Bladder microvascular endothelial cell (primary cell): ENCODE measurements around the gene CCNE1. TPM values are rescaled to one million over a fixed set of nuclear protein-coding genes. Genes with fewer than 3 reads are reported as not detected.

ENCODE experiments used
- total RNA-seq: library from RNA; depleted of rRNA; stranded (reverse); fragments of >200 nt; gene quantifications from 2 replicates; pipeline ENCODE4 v1.2.3, GENCODE V29; 2014

Gene CCNE1
- total RNA-seq = 4.5 and 12.5 TPM in 2 replicates

DNA sequence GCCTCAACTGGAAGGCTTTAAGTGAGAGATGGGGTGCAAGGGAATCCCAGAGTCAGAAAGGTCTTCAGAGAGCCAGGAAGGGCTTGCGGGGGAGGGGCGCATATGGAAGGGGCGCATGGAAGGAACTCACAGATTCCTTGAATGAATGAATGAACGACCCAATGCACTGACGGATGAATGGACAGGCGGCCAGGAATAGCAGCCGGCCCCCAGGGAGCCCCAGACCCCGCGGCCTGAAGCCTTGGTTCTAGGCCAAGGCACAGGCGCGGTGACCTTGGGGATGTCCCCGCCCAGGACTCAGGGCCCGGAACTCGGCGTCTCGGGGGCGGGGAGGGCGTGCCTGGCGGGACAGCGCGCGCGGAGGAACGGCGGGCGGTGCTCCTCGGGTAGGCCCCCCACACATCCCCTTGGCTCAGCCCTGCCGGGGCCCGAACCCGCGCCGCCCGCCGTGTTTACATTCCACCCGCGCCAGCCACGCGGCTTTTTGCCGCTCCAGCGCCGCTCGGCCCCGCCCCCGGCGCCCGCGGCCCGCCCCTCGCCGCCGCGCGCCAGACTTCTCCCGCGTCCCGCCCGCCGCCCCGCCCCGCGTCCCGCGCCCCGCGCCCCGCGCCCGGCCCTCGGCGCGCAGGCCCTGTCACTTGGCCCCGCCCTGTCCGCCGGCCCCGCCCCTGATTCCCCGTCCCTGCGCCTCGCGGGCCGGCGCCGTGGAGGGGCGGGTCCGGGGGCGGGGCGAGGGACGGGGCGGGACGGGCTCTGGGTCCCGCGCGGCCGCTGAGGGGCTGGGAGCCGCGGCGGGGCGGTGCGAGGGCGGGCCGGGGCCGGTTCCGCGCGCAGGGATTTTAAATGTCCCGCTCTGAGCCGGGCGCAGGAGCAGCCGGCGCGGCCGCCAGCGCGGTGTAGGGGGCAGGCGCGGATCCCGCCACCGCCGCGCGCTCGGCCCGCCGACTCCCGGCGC, at the start of gene CCNE1:
CCNE1 (plus strand) TSS at position 867 of the 955 bp plus-strand sequence. CDS start 565 bp downstream, outside the sequence.

Other genes starting within 250 kb of the CCNE1 start
- 65.9 and 89.9 TPM in 2 replicates for gene POP4, start 205.7 kb upstream of the CCNE1 start, total RNA-seq
- gene PLEKHF1, start 146.5 kb upstream of the CCNE1 start, total RNA-seq = 7.1 and 10.4 TPM in 2 replicates
- 11.7 and 22.5 TPM in 2 replicates for gene C19orf12, start 96.7 kb upstream of the CCNE1 start, total RNA-seq
- gene URI1, start 130.2 kb downstream of the CCNE1 start, total RNA-seq = 22.5 and 46.4 TPM in 2 replicates